HG03342 (cell line): Measurements from ENCODE around the gene BASP1.
"Not testable (repeated sequence)": the region's sequence is repeated elsewhere in the genome, so short reads cannot be mapped to it uniquely, and the experiment has no call there.

Experiments
- ATAC-seq: cut with Tn5 transposase; IDR thresholded peaks from one replicate; pipeline ENCODE4 v1.9.1; 2021; ENCODE audit warnings: mild to moderate bottlenecking, moderate library complexity; ENCODE audit not compliant: unreplicated experiment

Gene BASP1

GRCh38 chr5:17287501-17288155 is 70.2 kb downstream of the BASP1 start:
- ATAC-seq, result no peak

- ATAC-seq, result no peak
These were observed 71.1 kb downstream of the BASP1 start for GRCh38 chr5:17288570-17288969.

GRCh38 chr5:17289681-17290539 is 72.5 kb downstream of the BASP1 start:
- no peak for ATAC-seq

- ATAC-seq, result no peak
These were observed 73.1 kb downstream of the BASP1 start for GRCh38 chr5:17290540-17290974.

GRCh38 chr5:17292434-17293015 is 75.1 kb downstream of the BASP1 start:
- ATAC-seq, result no peak

DNA sequence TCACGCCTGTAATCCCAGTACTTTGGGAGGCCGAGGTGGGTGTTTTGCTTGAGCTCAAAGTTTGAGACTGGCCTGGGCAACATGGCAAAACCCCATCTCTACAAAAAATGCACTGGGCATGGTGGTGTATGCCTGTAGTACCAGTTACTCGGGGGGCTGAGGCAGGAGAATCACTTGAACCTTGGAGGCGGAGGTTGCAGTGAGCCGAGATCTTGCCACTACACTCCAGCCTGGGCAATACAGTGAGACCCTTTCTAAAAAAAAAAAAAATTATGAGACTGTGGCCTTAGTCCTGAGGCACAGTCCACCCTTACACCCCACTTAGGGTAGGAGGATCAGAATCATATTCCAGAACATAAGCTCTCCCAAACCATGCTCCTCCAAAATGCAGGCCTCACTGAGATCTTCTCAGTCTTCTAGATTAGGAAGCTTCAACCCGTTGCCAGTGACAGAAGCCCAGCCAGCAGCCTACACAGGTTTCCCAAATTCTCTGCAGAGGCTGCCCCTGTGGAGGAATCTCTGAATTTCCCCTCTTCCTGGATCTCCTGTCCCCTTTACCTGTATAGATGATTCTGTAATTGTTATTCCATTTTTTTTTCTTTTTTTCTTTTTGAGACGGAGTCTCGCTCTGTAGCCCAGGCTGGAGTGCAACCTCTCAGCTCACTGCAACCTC is 77.3 kb downstream of the BASP1 start:
- no peak for ATAC-seq

- no peak for ATAC-seq
These were observed 78.2 kb downstream of the BASP1 start for GRCh38 chr5:17295671-17296070.

DNA sequence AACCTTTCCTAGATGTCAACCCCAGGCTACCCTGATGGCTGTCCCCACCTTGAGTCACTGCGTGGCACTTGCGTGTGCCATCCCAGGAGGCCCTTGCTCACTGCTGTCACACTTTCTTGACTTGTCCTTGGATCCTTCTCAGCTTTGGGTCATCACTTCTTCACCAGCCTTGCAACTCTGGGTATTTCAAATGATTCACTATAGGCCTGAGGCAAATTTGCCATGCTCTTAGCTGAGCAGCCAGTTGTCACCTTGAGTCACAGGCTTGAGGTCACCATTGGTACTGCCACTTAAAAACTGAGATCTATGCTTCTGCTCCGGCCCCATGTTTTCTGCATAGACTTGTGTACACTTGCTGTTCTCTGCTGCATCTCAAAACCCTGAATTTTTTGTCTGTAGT is 84.7 kb downstream of the BASP1 start:
- ATAC-seq, result no peak

- no peak for ATAC-seq
These were observed 85.2 kb downstream of the BASP1 start for GRCh38 chr5:17302604-17303003.

DNA sequence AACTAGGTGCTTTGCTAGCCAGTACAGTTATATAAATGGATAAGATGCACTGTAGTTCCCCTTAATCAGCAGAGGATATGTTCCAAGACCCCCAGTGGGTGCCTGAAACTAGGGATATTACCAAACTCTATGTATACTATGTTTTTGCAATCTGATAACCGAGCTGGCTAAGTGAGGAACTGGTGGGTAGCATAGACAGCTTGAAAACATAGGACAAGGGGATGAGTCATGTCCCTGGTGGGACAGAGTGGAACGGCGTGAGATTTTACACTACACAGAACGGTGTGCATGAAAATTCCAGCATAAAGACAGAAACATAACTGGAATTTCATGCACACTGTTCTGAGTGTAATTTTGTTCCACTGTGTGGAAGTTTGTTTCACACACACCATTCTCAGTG is 86.9 kb downstream of the BASP1 start:
- ATAC-seq, result no peak

- no peak for ATAC-seq
These were observed 87.6 kb downstream of the BASP1 start for GRCh38 chr5:17305017-17305416.

GRCh38 chr5:17305964-17306725 is 88.7 kb downstream of the BASP1 start:
- no peak for ATAC-seq

DNA sequence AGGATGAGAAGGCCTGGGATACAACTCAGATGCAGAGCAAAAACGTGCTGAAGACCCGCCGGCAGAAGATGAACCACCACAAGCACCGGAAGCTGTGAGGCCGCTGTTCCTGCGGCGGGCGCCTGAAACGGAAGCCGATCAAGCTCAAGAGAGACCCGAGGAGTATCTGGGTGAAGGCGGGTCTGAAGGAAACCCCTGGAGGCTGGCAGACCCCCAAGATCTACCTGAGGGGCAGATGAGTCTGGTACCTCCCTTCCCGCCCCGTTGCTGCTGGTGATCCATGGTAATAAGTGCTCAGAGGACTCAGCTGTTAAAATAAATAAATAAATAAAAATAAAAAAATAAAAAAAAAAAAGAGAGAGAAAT is 89.3 kb downstream of the BASP1 start:
- no peak for ATAC-seq

DNA sequence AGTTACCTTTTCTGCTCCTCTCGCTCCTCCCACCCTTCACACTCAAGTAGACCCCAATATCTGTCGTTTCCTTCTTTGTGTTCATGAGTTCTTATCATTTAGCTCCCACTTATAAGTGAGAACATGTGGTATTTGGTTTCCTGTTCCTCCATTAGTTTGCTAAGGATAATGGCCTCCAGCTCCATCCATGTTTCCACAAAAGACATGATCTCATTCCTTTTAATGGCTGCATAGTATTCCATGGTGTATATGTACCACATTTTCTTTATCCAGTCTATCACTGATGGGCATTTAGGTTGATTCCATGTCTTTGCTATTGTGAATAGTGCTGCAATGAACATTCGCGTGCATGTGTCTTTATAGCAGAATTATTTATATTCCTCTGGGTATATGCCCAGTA is 90.0 kb downstream of the BASP1 start:
- ATAC-seq, result not testable (repeated sequence)

DNA sequence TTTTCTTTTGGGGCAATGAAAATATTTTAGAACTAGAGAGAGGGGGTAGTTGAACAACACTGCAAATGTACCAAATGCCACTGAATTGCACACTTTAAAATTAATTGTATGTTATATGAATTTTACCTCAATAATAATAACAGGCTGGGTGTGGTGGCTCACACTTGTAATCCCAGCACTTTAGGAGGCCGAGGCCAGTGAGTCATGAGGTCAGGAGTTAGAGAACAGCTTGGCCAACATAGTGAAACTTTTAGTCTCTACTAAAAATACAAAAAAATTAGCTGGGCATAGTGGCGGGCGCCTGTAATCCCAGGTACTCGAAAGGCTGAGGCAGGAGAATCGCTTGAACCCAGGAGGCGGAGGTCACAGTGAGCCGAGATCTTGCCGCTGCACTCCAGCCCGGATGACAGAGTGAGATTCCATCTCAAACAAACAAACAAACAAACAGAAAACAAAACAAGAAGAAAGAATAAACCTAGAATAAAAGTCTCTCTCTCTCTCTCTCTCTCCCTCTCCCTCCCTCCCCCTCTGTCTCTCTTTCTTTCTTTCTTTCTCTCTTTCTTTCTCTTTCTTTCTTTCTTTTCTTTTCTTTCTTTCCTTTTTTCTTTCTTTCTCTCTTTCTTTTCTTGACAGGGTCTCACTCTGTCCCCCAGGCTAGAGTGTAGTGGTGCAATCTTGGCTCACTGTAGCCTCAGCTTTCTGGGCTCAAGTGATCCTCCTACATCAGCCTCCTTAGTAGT is 91.1 kb downstream of the BASP1 start:
- ATAC-seq, result no peak

DNA sequence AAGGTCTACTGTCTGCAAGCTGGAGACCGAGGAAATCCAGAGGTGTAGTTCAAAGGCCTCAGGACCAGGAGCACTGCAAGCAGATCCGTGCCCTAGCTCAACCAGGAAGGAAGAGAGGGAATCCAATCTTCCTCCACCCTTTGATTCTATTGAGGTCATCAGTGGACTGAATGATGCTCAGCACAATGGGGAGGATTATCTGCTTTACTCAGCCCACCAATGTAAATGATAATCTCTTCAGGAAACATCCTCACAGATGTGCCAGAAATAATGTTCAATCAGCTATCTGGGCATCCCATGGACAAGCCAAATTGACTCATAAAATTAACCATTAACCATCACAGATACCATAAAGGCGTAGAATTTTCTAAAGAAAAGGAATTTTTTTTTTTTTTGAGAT is 92.0 kb downstream of the BASP1 start:
- ATAC-seq, result no peak

- ATAC-seq, result not testable (repeated sequence)
These were observed 93.1 kb downstream of the BASP1 start for GRCh38 chr5:17310502-17310901.

GRCh38 chr5:17311811-17312210 is 94.4 kb downstream of the BASP1 start:
- not testable (repeated sequence) for ATAC-seq

GRCh38 chr5:17312358-17312757 is 94.9 kb downstream of the BASP1 start:
- no peak for ATAC-seq

DNA sequence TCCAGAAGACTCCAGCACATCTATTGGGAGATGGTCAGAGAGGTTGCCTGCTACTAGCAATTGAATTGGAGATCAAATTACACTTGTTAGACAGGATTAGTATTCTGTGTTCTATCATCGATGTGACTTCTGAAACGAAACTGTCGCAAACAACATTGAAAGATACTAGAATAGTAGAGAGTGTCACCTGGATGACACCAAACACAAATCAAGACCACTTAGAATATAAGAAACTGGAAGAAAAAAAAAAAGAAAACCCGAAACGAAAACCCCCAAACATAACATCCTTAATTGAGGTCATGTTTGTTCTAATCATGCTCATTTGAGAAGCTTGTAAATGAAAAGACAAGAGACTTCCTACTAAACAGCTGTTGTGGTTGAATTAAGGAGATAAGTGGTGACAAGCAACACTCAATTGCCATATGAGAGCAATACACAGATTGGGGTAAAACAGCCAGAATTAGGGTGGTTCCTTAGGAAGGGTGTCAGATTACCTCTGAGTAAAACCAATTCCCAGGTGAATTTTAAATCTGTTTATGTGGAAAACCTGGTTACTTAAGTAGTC is 97.6 kb downstream of the BASP1 start:
- no peak for ATAC-seq
